H9 (cell line): ENCODE measurements around the gene NUMA1. TPM values are rescaled to one million over a fixed set of nuclear protein-coding genes. Genes with fewer than 3 reads are reported as not detected.
A peak's percentile ranks its signal among the peaks of the same experiment; 100 is the strongest.

ENCODE experiments used
- DNase-seq: peaks from one replicate; pipeline ENCODE4 v3.0.0-alpha.2; 2017
- H2AFZ ChIP-seq: one replicate; pipeline ENCODE4 v1.6.1; 2013; ENCODE audit warnings: mild to moderate bottlenecking, low read length, control low read depth, moderate library complexity
- H2AK5ac ChIP-seq: 2 replicates; pipeline ENCODE4 v1.6.1; 2013; ENCODE audit warnings: low read length, control low read depth, mixed read lengths; ENCODE audit not compliant: insufficient read length
- H2BK120ac ChIP-seq: one replicate; pipeline ENCODE4 v1.6.1; 2013; ENCODE audit warnings: low read depth, mild to moderate bottlenecking, low read length, control low read depth, inconsistent platforms; ENCODE audit not compliant: poor library complexity, severe bottlenecking
- H2BK12ac ChIP-seq: 2 replicates; pipeline ENCODE4 v1.6.1; 2013; ENCODE audit warnings: low read length, control low read depth, mixed read lengths, low read depth; ENCODE audit not compliant: insufficient read length
- H2BK15ac ChIP-seq: 2 replicates; pipeline ENCODE4 v1.6.1; 2013; ENCODE audit warnings: low read depth, low read length, control low read depth
- H2BK20ac ChIP-seq: one replicate; pipeline ENCODE4 v1.6.1; 2013; ENCODE audit warnings: low read depth, mild to moderate bottlenecking, low read length, control low read depth, inconsistent platforms; ENCODE audit not compliant: poor library complexity, severe bottlenecking
- H2BK5ac ChIP-seq: 2 replicates; pipeline ENCODE4 v1.6.1; 2013; ENCODE audit warnings: low read length, control low read depth, mixed read lengths; ENCODE audit not compliant: insufficient read length
- H3K14ac ChIP-seq: 2 replicates; pipeline ENCODE4 v1.6.1; 2013; ENCODE audit warnings: low read length, control low read depth; ENCODE audit not compliant: insufficient read depth
- H3K18ac ChIP-seq: 2 replicates; pipeline ENCODE4 v1.6.1; 2013; ENCODE audit warnings: low read depth, mild to moderate bottlenecking, mixed read lengths, low read length, control low read depth; ENCODE audit not compliant: insufficient read length
- H3K23ac ChIP-seq: 2 replicates; pipeline ENCODE4 v1.6.1; 2013; ENCODE audit warnings: low read length, control low read depth, mixed read lengths, low read depth; ENCODE audit not compliant: insufficient read length
- H3K23me2 ChIP-seq: 2 replicates; pipeline ENCODE4 v1.6.1; 2013; ENCODE audit warnings: low read depth, mild to moderate bottlenecking, mixed read lengths, low read length, control low read depth; ENCODE audit not compliant: insufficient read length, poor library complexity, severe bottlenecking
- H3K27ac ChIP-seq: 2 replicates; pipeline ENCODE4 v1.5.1; 2013; ENCODE audit warnings: low read length, control low read depth, mixed read lengths, low read depth; ENCODE audit not compliant: insufficient read length
- H3K27me3 ChIP-seq: 2 replicates; pipeline ENCODE4 v1.6.1; 2013; ENCODE audit warnings: low read length, control low read depth, inconsistent platforms; ENCODE audit not compliant: insufficient read depth
- H3K4ac ChIP-seq: 2 replicates; pipeline ENCODE4 v1.6.1; 2013; ENCODE audit warnings: low read depth, mild to moderate bottlenecking, control low read depth, inconsistent platforms, low read length, moderate library complexity
- H3K4me1 ChIP-seq: 2 replicates; pipeline ENCODE4 v1.6.1; 2013; ENCODE audit warnings: low read length, control low read depth, inconsistent platforms; ENCODE audit not compliant: insufficient read depth
- H3K4me2 ChIP-seq: 2 replicates; pipeline ENCODE4 v1.6.1; 2013; ENCODE audit warnings: low read length, control low read depth, mixed read lengths; ENCODE audit not compliant: insufficient read length, insufficient read depth
- H3K56ac ChIP-seq: 2 replicates; pipeline ENCODE4 v1.6.1; 2013; ENCODE audit warnings: low read depth, mild to moderate bottlenecking, mixed read lengths, low read length, control low read depth; ENCODE audit not compliant: insufficient read length
- H3K79me1 ChIP-seq: 2 replicates; pipeline ENCODE4 v1.6.1; 2013; ENCODE audit warnings: low read depth, mild to moderate bottlenecking, moderate library complexity, low read length, control low read depth, inconsistent platforms; ENCODE audit not compliant: insufficient read depth, poor library complexity, severe bottlenecking
- H3K79me2 ChIP-seq: 2 replicates; pipeline ENCODE4 v1.6.1; 2013; ENCODE audit warnings: low read length, control low read depth, inconsistent platforms; ENCODE audit not compliant: insufficient read depth
- H3K9ac ChIP-seq: 2 replicates; pipeline ENCODE4 v1.6.1; 2013; ENCODE audit warnings: low read length, control low read depth, mixed read lengths; ENCODE audit not compliant: insufficient read length; ENCODE audit errors: extremely low read depth
- H3K9me3 ChIP-seq: one replicate; pipeline ENCODE4 v1.6.1; 2013; ENCODE audit warnings: low read depth, low read length, inconsistent platforms; ENCODE audit not compliant: control insufficient read depth
- H3T11ph ChIP-seq: one replicate; pipeline ENCODE4 v1.6.1; 2013; ENCODE audit warnings: mild to moderate bottlenecking, low read length, control low read depth, inconsistent platforms
- H4K20me1 ChIP-seq: one replicate; pipeline ENCODE4 v1.6.1; 2013; ENCODE audit not compliant: control insufficient read depth, insufficient read length, insufficient read depth
- H4K5ac ChIP-seq: 2 replicates; pipeline ENCODE4 v1.6.1; 2013; ENCODE audit warnings: low read depth, mild to moderate bottlenecking, mixed read lengths, low read length, control low read depth; ENCODE audit not compliant: insufficient read length
- H4K8ac ChIP-seq: replicated peaks from 2 replicates; pipeline ENCODE4 v1.6.1; 2013; ENCODE audit warnings: low read length, control low read depth, mixed read lengths, low read depth; ENCODE audit not compliant: insufficient read length
- H4K91ac ChIP-seq: 2 replicates; pipeline ENCODE4 v1.6.1; 2013; ENCODE audit warnings: low read depth, mild to moderate bottlenecking, moderate library complexity, mixed read lengths, low read length, control low read depth; ENCODE audit not compliant: insufficient read length
- H3K27ac Mint-ChIP-seq, 3 experiments: 2 replicates in 2 of 3; 3 replicates in 1 of 3; pipeline ENCODE4 v1.8.0; 2020 to 2021; ENCODE audit warnings: mixed read lengths in 3 of 3, mild to moderate bottlenecking in 1 of 3, moderate library complexity in 1 of 3
- H3K27me3 Mint-ChIP-seq: 2 replicates; pipeline ENCODE4 v1.8.0; 2021; ENCODE audit warnings: low read depth, mild to moderate bottlenecking, moderate library complexity, mixed read lengths
- H3K36me3 Mint-ChIP-seq, 3 experiments: 2 replicates in 2 of 3; 3 replicates in 1 of 3; pipeline ENCODE4 v1.8.0; 2020 to 2021; ENCODE audit warnings: low read depth in 3 of 3, mixed read lengths in 3 of 3; ENCODE audit not compliant: insufficient read depth in 1 of 3
- H3K4me1 Mint-ChIP-seq, 2 experiments: 2 replicates each; pipeline ENCODE4 v1.8.0; 2020; ENCODE audit warnings: mixed read lengths in 2 of 2
- H3K4me3 Mint-ChIP-seq, 2 experiments: 2 replicates in 1 of 2; 3 replicates in 1 of 2; pipeline ENCODE4 v1.8.0; 2020 to 2021; ENCODE audit warnings: mild to moderate bottlenecking in 2 of 2, mixed read lengths in 2 of 2, moderate library complexity in 1 of 2
- H3K9me3 Mint-ChIP-seq, 2 experiments: 2 replicates in 1 of 2; 3 replicates in 1 of 2; pipeline ENCODE4 v1.8.0; 2020; ENCODE audit warnings: mild to moderate bottlenecking in 2 of 2, mixed read lengths in 2 of 2, moderate library complexity in 1 of 2
- WGBS: extraction: QIAGEN DNeasy Blood & Tissue Kit; methylation state at CpG from one replicate; pipeline ENCODE4 v1.1.7; 2013; ENCODE audit warnings: missing lambda C conversion rate, low lambda C conversion rate, mixed read lengths; ENCODE audit not compliant: insufficient read length; ENCODE audit errors: extremely low coverage; 5-methylcytosine and 5-hydroxymethylcytosine counted together
- total RNA-seq: library from RNA; stranded (reverse); gene quantifications from 2 replicates; pipeline ENCODE4 v1.2.1, GENCODE V29; 2021
- TF ChIP-seq, protein P1 (sequence below): fragments of 200-600 bp; sonication (generic); conservative IDR thresholded peaks from 3 replicates; pipeline ENCODE4 v1.8.0; 2021; ENCODE audit warnings: antibody characterized with exemption, mild to moderate bottlenecking

NUMA1 gene
- total RNA-seq, 1 experiment from 2014 or later = 136 TPM

DNA sequence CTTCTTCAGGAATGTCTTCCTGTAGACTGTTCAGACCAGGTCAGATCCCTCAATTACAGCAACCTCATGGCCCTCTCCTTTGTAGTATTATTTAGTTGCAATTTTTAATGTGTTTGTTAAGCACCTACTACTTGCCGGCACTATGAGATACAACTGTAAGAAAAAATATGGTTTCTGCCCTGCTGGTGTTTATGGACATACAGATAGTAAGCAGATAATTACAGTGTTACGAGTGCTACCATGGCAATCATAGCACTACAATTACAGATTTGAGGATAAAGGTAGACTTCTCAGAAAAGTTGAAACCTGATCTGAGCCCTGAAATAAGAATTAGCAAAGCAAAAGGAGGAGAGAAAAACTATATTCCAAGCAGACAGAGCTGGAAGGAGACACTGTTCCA, 3.1 kb upstream of the NUMA1 start:
- TF ChIP-seq, protein P1, sequence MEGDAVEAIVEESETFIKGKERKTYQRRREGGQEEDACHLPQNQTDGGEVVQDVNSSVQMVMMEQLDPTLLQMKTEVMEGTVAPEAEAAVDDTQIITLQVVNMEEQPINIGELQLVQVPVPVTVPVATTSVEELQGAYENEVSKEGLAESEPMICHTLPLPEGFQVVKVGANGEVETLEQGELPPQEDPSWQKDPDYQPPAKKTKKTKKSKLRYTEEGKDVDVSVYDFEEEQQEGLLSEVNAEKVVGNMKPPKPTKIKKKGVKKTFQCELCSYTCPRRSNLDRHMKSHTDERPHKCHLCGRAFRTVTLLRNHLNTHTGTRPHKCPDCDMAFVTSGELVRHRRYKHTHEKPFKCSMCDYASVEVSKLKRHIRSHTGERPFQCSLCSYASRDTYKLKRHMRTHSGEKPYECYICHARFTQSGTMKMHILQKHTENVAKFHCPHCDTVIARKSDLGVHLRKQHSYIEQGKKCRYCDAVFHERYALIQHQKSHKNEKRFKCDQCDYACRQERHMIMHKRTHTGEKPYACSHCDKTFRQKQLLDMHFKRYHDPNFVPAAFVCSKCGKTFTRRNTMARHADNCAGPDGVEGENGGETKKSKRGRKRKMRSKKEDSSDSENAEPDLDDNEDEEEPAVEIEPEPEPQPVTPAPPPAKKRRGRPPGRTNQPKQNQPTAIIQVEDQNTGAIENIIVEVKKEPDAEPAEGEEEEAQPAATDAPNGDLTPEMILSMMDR = no peak
- Histone ChIP-seq H2AFZ (no peak overlapping the region), H3T11ph (no peak overlapping the region), H4K5ac (no peak overlapping the region), H2BK15ac (no peak overlapping the region), H3K14ac (no peak overlapping the region), H4K20me1 (no peaks in the 10 kb centered on the region), H3K79me2 (peaks cover 13% of the 10 kb centered on the region), H2BK20ac (no peak overlapping the region), H3K27me3 (no peaks in the 10 kb centered on the region), H2BK5ac (no peak overlapping the region), H3K23me2 (peaks cover 7% of the 10 kb centered on the region), H4K91ac (no peak overlapping the region), H3K79me1 (no peaks in the 10 kb centered on the region), H3K23ac (no peak overlapping the region), H3K27ac (no peak overlapping the region), H3K4me1 (no peaks in the 10 kb centered on the region), H3K4me2 (no peak overlapping the region), H2BK120ac (no peak overlapping the region), H3K4ac (no peak overlapping the region), H2AK5ac (no peak overlapping the region), H3K9me3 (no peaks in the 10 kb centered on the region), H2BK12ac (no peak overlapping the region), H3K9ac (no peak overlapping the region), H4K8ac (no peak overlapping the region), H3K56ac (no peak overlapping the region), H3K18ac (no peak overlapping the region)
- H3K27me3 Mint-ChIP-seq = no peaks in the 10 kb centered on the region; the same call in 1 of the 2 replicates
- H3K4me1 Mint-ChIP-seq = peaks cover 18 to 21% of the 10 kb centered on the region in 2 experiments
- H3K9me3 Mint-ChIP-seq = no peaks in the 10 kb centered on the region
- no peaks in the 10 kb centered on the region; a peak in 1 of 7 replicates for H3K36me3 Mint-ChIP-seq
- 0 out of 7 replicates have a peak overlapping the region, but pooled peaks of 1 of the 3 experiments have one; percentile 2 for H3K27ac Mint-ChIP-seq
- no CpG with 5 or more reads among the region's 2 CpGs for WGBS
- DNase-seq = no peak
- no peak overlapping the region for H3K4me3 Mint-ChIP-seq
